Stimulated activated CD8-positive, alpha-beta memory T cell treated with anti-CD3 and anti-CD28 coated beads, Interleukin-4, amount 100 ng/mL, for 4 hours (primary cell): Measurements from ENCODE around the gene NUP210L.
A peak's percentile ranks its signal among the peaks of the same experiment; 100 is the strongest.

Source experiments
- DNase-seq, 2 donors: peaks; one replicate each; pipeline ENCODE4 v3.0.0-alpha.2; 2020; ENCODE audit warnings: low read depth in 2 of 2, low spot score in 1 of 2

NUP210L gene

DNA sequence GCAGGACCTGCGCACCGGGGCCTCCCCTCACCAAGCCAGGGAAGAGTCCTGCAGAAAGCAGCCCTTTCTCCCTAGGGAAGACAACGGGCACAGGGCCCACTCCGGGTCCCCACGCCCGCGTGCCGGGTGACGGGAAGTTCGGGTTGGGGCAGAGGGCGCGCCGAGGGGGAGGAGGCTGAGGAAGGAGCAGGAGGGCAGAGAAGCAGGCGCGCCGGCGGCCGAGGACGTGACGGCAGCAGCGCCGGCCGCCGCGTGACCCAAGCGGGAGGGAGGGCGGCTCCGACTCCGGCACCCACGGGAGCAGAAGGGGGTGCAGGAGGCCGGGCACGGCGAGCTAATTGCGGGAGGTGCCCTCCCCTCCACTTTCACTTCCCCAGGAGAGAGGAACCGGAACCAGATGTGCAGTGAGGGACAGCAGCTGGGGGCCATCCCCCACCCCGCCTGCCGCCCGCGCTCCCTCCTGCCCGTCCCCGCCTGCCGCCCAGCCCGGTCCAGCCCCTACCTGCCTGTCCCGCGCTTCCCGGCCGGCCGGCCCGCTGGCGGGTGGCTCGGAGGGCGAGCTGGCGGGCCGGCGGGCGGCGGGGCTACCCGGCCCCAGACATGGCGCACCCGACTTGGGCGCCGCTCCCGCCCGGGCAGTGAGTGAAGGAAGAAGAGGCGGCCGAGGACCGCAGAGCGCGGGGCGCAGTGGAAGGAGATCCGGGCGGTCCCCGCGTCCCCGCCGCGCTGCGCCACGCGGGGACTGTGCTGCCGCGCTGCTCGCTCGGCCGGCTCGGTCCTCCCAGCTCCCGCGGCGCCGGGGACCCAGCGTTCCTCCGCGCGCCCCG lies 208.9 kb downstream of the NUP210L start:
- DNase-seq: peak; percentile 33 to 50

DNA sequence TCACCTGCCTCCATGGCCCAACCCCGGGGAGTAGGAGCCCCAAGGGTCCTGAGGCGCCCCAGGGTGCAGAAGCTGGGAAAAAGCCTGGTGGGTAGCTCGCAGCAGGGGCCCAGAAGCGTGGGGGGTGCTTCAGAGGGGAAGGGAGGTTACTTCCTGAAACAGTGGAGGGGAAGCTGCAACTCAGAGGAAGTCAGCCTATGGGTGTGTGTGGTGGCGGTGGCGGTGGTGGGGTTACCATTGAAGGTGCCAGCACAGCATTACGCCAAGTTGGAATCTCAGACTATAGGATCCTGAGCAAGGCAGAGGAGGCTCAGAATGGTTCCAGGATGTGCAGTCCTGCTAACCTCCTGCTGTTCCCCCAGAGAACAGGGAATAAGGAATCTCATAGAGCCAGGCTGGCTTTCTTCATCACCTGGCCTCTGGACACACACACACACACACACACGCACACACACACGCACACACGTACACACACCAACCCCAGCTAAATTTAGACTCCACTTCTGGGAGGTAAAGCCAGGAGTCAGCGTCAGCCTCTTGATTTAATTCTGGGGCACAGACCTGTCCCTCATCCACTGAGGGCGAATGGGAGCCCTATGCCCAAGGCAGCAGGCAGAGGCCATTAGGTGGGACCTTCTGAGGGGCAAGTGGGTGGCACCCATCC lies 209.6 kb downstream of the NUP210L start:
- DNase-seq: peak; percentile 59 to 65

DNA sequence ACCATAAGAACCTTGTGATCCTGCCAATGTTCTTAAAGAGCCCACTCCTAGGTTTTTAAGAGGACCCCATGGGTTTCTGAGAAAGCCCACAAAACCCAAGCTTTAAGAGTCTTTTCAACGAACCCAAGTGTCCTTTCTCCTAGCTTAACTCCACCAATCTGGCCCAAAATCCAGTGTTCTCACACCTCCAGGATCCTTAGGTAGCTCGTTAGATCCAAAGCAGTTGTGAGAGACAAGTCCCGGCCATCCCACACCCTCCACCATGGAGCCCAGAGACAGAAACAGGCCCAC lies 210.1 kb downstream of the NUP210L start:
- no peak for DNase-seq

DNA sequence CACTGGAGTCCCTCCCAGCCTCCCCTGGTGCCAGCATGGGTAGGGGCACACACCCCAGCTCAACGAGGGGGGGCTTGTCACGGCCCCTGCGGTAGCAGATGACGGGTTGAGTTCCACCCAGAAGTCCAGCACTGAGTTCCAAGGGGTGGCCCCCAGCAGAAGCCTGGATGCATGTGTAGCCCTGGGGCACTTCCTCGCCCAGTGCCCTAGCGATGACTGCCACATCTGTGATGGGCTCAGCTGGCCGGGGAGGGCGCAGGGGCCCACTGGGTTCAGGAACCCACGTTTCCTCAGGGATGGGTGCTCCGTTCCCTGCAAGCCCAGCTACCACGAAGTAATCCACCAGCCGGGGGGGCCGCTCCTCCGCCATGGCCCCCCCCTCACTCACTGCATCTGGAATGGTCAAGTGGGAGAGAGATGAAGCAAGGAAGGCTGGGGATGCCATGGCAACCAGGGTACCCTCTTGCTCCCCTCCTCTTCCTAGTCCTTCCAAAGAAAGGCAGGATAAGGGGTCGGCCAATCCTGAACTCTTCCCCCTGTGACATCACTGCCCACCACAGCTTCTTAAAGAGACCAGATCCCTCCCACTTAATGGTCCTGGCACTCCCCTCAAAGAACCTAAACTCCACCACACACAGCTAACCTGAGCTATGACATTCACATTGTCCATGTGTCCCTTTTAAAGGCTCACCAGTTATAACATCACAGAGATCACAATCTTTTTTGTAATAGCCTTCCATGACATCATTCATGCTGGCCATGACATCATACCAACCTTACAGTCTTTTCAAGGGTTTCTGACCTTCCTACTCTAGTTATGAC lies 210.7 kb downstream of the NUP210L start:
- no peak for DNase-seq

DNA sequence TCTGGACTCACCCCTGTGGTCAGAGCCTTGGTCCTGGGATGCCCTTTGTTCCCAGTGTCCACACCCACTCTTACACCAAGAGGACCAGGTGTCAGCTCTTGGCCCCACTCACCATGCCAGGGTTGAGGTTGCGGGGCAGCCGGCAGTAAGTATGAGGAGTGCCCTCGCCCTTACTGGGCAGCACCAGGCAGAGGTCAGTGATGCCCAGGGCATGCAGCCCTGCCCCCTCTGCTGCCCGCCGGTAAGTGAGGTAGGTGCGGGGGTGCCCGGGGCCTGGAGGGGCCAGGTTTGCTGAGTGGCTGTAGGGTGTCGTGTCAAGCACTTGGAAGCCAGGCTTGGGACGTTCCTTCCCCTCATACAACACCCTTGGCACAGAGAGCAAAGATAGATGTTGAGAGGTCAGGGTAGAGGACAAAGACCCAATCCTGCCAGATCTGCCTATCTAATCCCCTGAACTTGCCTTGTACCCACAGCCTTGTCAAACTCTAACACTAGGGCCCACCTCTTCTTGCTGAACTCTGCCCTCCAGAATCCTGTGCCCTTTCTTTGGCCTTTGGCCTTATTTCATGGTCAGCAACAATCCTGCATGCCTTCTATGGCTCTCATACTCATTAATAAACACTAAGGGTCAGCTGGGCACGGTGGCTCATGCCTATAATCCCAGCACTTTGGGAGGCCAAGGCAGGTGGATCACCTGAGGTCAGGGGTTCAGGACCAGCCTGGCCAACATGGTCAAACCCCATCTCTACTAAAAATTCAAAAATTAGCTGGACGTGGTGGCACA lies 211.9 kb downstream of the NUP210L start:
- no peak for DNase-seq
